Measurements from ENCODE around the gene SNX3. TPM values are rescaled to one million over a fixed set of nuclear protein-coding genes. Genes with fewer than 3 reads are reported as not detected.

SNX3 gene
- total and polyA plus RNA-seq, 9 donors: 140 to 437 (median 180) TPM

DNA sequence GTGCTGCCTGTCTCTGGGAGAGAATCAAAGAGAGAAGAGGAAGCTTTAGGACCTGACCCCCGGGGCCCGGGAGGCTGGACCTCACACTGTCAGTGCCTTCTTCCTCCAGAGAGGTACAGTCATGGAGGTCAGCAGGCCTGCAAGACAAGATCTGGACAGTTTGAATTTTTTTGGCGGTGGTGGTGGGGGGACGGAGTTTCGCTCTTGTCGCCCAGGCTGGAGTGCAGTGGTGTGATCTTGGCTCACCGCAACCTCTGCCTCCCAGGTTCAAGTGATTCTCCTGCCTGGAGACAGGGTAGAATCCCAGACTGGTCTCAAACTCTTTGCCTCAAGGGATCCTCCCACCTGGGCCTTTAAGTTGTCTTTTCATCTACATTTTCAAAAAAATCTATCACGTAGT is 60.7 kb downstream of the SNX3 start:
- TF ChIP-seq EP300 (IDR thresholded peaks at IDR 0.05) (no peak), POLR2A (IDR thresholded peaks at IDR 0.05) (no peak), CTCF (IDR thresholded peaks at IDR 0.05) (no peak)
- DNase-seq: no peak
- WGBS, 3 donors: 89 to 95% (median 92%) methylated on average over 8 of the region's 8 CpGs
- no peaks in the 10 kb centered on the region for H3K9me3 ChIP-seq
- H3K36me3 ChIP-seq: no peaks in the 10 kb centered on the region
- H3K27ac ChIP-seq: no peak overlapping the region
- H3K27me3 ChIP-seq: no peaks in the 10 kb centered on the region
- H3K4me1 ChIP-seq (ENCODE audit: insufficient read depth): peaks cover 1% of the 10 kb centered on the region
- H3K4me3 ChIP-seq: no peak overlapping the region
- intact Hi-C loops (cut with DNase I): no loop called here

- Histone ChIP-seq H3K4me3 (no peak overlapping the region), H3K27me3 (no peaks in the 10 kb centered on the region), H3K9me3 (no peaks in the 10 kb centered on the region), H3K27ac (no peak overlapping the region), H3K4me1 (ENCODE audit: insufficient read depth) (peaks cover 1% of the 10 kb centered on the region), H3K36me3 (no peaks in the 10 kb centered on the region)
- intact Hi-C loops (cut with DNase I): no loop called here
- TF ChIP-seq CTCF (IDR thresholded peaks at IDR 0.05) (no peak), POLR2A (IDR thresholded peaks at IDR 0.05) (no peak), EP300 (IDR thresholded peaks at IDR 0.05) (no peak)
- DNase-seq: no peak
- WGBS, 3 donors: 77 to 79% (median 78%) methylated on average over 18 to 19 of the region's 19 CpGs
These were observed 61.9 kb downstream of the SNX3 start for GRCh38 chr6:108198761-108199498.

GRCh38 chr6:108195209-108195608 is 65.6 kb downstream of the SNX3 start:
- WGBS, 3 donors: 90 to 94% (median 91%) methylated on average over 3 of the region's 3 CpGs
- intact Hi-C loops (cut with DNase I): no loop called here
- no peak for DNase-seq

DNA sequence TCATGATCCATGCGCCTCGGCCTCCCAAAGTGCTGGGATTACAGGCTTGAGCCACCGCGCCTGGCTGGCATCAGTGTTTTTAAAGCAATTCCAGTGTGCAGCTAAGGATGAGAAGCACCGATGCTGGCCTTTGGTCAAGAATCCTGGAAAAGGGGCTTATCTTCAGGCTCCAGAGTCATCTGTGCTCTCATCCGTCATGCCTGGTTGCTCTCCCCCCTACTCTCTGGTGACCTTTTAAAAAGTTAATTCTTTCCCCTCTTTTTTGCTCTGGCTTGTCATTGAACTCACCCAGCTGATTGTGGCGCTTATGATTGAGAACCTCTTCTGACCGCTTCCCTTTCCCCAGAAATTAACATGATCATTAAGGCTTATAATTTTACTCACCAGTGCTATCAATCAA is 66.3 kb downstream of the SNX3 start:
- H3K4me3 ChIP-seq: no peak overlapping the region
- intact Hi-C loops (cut with DNase I): no loop called here
- TF ChIP-seq CTCF (IDR thresholded peaks at IDR 0.05): no peak
- DNase-seq: no peak
- no peaks in the 10 kb centered on the region for H3K27me3 ChIP-seq
- H3K4me1 ChIP-seq (ENCODE audit: insufficient read depth): no peaks in the 10 kb centered on the region
- no peaks in the 10 kb centered on the region for H3K9me3 ChIP-seq
- WGBS, 3 donors: 70 to 77% (median 71%) methylated on average over 8 of the region's 8 CpGs
- no peak overlapping the region for H3K27ac ChIP-seq
- no peaks in the 10 kb centered on the region for H3K36me3 ChIP-seq

More at GRCh38 chr6:108195209-108195608, 65.6 kb downstream of the SNX3 start:
- no peak for TF ChIP-seq POLR2A (IDR thresholded peaks at IDR 0.05)
- no peak for TF ChIP-seq EP300 (IDR thresholded peaks at IDR 0.05)
- no peak for TF ChIP-seq CTCF (IDR thresholded peaks at IDR 0.05)
- no peaks in the 10 kb centered on the region for H3K9me3 ChIP-seq
- H3K4me3 ChIP-seq: no peak overlapping the region
- H3K4me1 ChIP-seq (ENCODE audit: insufficient read depth): no peaks in the 10 kb centered on the region
- H3K27me3 ChIP-seq: no peaks in the 10 kb centered on the region
- no peaks in the 10 kb centered on the region for H3K36me3 ChIP-seq
- no peak overlapping the region for H3K27ac ChIP-seq
